K562 (cell line): ENCODE data around the gene QPCT. TPM values are rescaled to one million over a fixed set of nuclear protein-coding genes. Genes with fewer than 3 reads are reported as not detected.

Experiments
- ATAC-seq: fragments of 200-7000 bp; cut with Tn5 transposase; 3 replicates; pipeline ENCODE4 v1.9.1; 2020; ENCODE audit warnings: moderate library complexity
- BruUV-seq: library from RNA; stranded (reverse); fragments of 400-500 nt; replicated peaks from 2 replicates; lab custom pipeline; 2021; lab: Mats Ljungman, UMichigan
- CTCF ChIA-PET: fragments of 300-600 bp; formaldehyde crosslinking; extraction: SDS; loops from one replicate; lab custom pipeline; 2021; ENCODE audit warnings: low intra/inter-chr PET ratio; lab: Yijun Ruan, JAX
- POLR2A ChIA-PET: fragments of 300-600, 350-650 bp; sonication (Branson Sonifier 250); formaldehyde crosslinking; extraction: SDS; loops from one replicate; lab custom pipeline; 2021; ENCODE audit warnings: antibody characterized with exemption, inconsistent platforms; lab: Yijun Ruan, JAX
- DNase-seq, 4 experiments: peaks; one replicate each; pipeline versions ENCODE4 v3.0.0 to v3.0.0-alpha.2; 2011 to 2018; ENCODE audit warnings: low spot score in 3 of 4, mixed read lengths in 3 of 4; ENCODE audit errors: extremely low read depth in 1 of 4
- FAIRE-seq: peaks from 2 replicates; lab custom pipeline; 2011; peaks lifted over from hg19 to GRCh38; lab: Jason Lieb, UNC
- H2AFZ ChIP-seq: 2 replicates; pipeline ENCODE4 v1.6.0; 2011; ENCODE audit warnings: low read depth, low read length, control low read depth, inconsistent platforms
- H3K27ac ChIP-seq: fragments of 200-600 bp; 3 replicates; pipeline ENCODE4 v1.8.0; 2011; ENCODE audit warnings: low read depth, mild to moderate bottlenecking, control low read depth, inconsistent platforms, low read length, moderate library complexity, mixed read lengths; ENCODE audit errors: extremely low read depth
- H3K27me3 ChIP-seq, 2 experiments: fragments of 300-600 bp in 1 of 2; 2 replicates in 1 of 2; 3 replicates in 1 of 2; pipeline versions ENCODE4 v1.6.0 to v1.8.0; 2011; ENCODE audit warnings: inconsistent platforms in 2 of 2, low read length in 2 of 2, mild to moderate bottlenecking in 1 of 2, mixed read lengths in 1 of 2, moderate library complexity in 1 of 2; ENCODE audit not compliant: control insufficient read depth in 2 of 2, insufficient read depth in 2 of 2
- H3K36me3 ChIP-seq: fragments of 300-600 bp; 3 replicates; pipeline ENCODE4 v1.8.0; 2011; ENCODE audit warnings: mild to moderate bottlenecking, low read length, inconsistent platforms; ENCODE audit not compliant: control insufficient read depth, insufficient read depth
- H3K4me1 ChIP-seq, 2 experiments: fragments of 200-600 bp in 1 of 2; replicated peaks in 1 of 2; 2 replicates in 1 of 2; 3 replicates in 1 of 2; pipeline versions ENCODE4 v1.5.1 to v1.8.0; 2011; ENCODE audit warnings: inconsistent platforms in 2 of 2, low read length in 2 of 2, mild to moderate bottlenecking in 1 of 2, mixed read lengths in 1 of 2, moderate library complexity in 1 of 2; ENCODE audit not compliant: control insufficient read depth in 2 of 2, insufficient read depth in 2 of 2
- H3K4me2 ChIP-seq: 2 replicates; pipeline ENCODE4 v1.6.1; 2011; ENCODE audit warnings: low read length, control low read depth, inconsistent platforms, mixed read lengths; ENCODE audit not compliant: insufficient read depth
- H3K4me3 ChIP-seq: fragments of 200-600 bp; sonication (generic), shearing (Covaris generic); 2 replicates; pipeline ENCODE4 v1.5.1; 2016; ENCODE audit warnings: control low read depth, inconsistent platforms
- H3K79me2 ChIP-seq: fragments of 200-600 bp; 3 replicates; pipeline ENCODE4 v1.8.0; 2011; ENCODE audit warnings: low read length, inconsistent platforms; ENCODE audit not compliant: control insufficient read depth, insufficient read depth
- H3K9ac ChIP-seq, 2 experiments: 2 replicates each; pipeline versions ENCODE4 v1.6.0 to v1.6.1; 2011; ENCODE audit warnings: low read depth in 2 of 2, low read length in 2 of 2, control low read depth in 1 of 2, inconsistent platforms in 1 of 2, mild to moderate bottlenecking in 1 of 2, mixed read lengths in 1 of 2; ENCODE audit not compliant: insufficient read depth in 1 of 2
- H3K9me1 ChIP-seq: one replicate; pipeline ENCODE4 v1.6.0; 2011; ENCODE audit warnings: inconsistent platforms, mild to moderate bottlenecking, low read length, moderate library complexity; ENCODE audit not compliant: control insufficient read depth, insufficient read depth
- H3K9me3 ChIP-seq: replicated peaks from 2 replicates; pipeline ENCODE4 v1.5.1; 2011; ENCODE audit warnings: low read depth, low read length, inconsistent platforms; ENCODE audit not compliant: control insufficient read depth, insufficient read depth
- H4K20me1 ChIP-seq: replicated peaks from 2 replicates; pipeline ENCODE4 v1.6.1; 2011; ENCODE audit warnings: low read length, inconsistent platforms, mixed read lengths; ENCODE audit not compliant: control insufficient read depth, insufficient read depth
- BDP1 ChIP-seq: IDR thresholded peaks from 3 replicates; pipeline ENCODE4 v1.6.1; 2011; ENCODE audit not compliant: insufficient read length, insufficient read depth
- CREB3 ChIP-seq: fragments of 450-650 bp; conservative IDR thresholded peaks from 2 replicates; pipeline ENCODE4 v1.6.1; 2016; ENCODE audit warnings: missing genetic modification characterization, low read depth, mild to moderate bottlenecking, missing compliant biosample characterization, moderate library complexity
- HIVEP1 ChIP-seq: fragments of 250-450 bp; sonication (Bioruptor Pico); IDR thresholded peaks from 2 replicates; pipeline ENCODE4 v1.4.0; 2020; ENCODE audit warnings: mild to moderate bottlenecking
- IFI16 ChIP-seq: fragments of 250-450 bp; sonication (Bioruptor Pico); IDR thresholded peaks from 2 replicates; pipeline ENCODE4 v2.1.2; 2022; ENCODE audit warnings: mild to moderate bottlenecking, inconsistent platforms
- RERE ChIP-seq: sonication (generic); formaldehyde crosslinking; IDR thresholded peaks from 2 replicates; pipeline ENCODE4 v1.8.0; 2023; ENCODE audit warnings: missing genetic modification reagents, mild to moderate bottlenecking, borderline replicate concordance
- SRSF3 ChIP-seq: fragments of 200-400 bp; formaldehyde crosslinking; IDR thresholded peaks from 2 replicates; pipeline ENCODE4 v1.6.1; 2016; ENCODE audit warnings: mild to moderate bottlenecking, low read length, moderate library complexity; ENCODE audit not compliant: insufficient read depth
- TAF15 ChIP-seq: fragments of 200-400 bp; formaldehyde crosslinking; IDR thresholded peaks from 2 replicates; pipeline ENCODE4 v1.6.1; 2017; ENCODE audit warnings: mild to moderate bottlenecking, low read depth, low read length, moderate library complexity
- TCF7 ChIP-seq: sonication (generic); IDR thresholded peaks from 2 replicates; pipeline ENCODE4 v1.6.1; 2016; ENCODE audit warnings: antibody characterized with exemption, borderline replicate concordance
- THRAP3 ChIP-seq: fragments of 450-650 bp; IDR thresholded peaks from 2 replicates; pipeline ENCODE4 v1.6.1; 2016; ENCODE audit warnings: mild to moderate bottlenecking, inconsistent platforms, borderline replicate concordance
- USF1 ChIP-seq: sonication (generic); formaldehyde crosslinking; IDR thresholded peaks from 2 replicates; pipeline ENCODE4 v1.9.0; 2022; ENCODE audit warnings: mild to moderate bottlenecking, missing genetic modification reagents
- ZBTB49 ChIP-seq: sonication (generic); formaldehyde crosslinking; IDR thresholded peaks from 2 replicates; pipeline ENCODE4 v1.8.0; 2022; ENCODE audit warnings: missing genetic modification reagents, mild to moderate bottlenecking, borderline replicate concordance
- WGBS: fragments of 100-300 bp; shearing (Covaris generic); methylation state at CpG from one replicate; pipeline ENCODE4 v1.1.6; 2016; ENCODE audit warnings: low coverage, mixed read lengths; ENCODE audit not compliant: insufficient coverage; ENCODE audit errors: missing lambda C conversion rate; 5-methylcytosine and 5-hydroxymethylcytosine counted together
- in situ Hi-C: fragments of 300-500 bp; cut with MboI; formaldehyde crosslinking; loops from 4 replicates; pipeline ENCODE4 v1.15.0; 2018; ENCODE audit warnings: inconsistent platforms, mixed read lengths
- intact Hi-C: fragments of 100-400 bp; cut with micrococcal nuclease; formaldehyde crosslinking; loops from 2 replicates; pipeline ENCODE4 v1.14.2; 2022
- polyA plus RNA-seq, 8 experiments: library from polyadenylated mRNA; depleted of rRNA in 4 of 8; stranded (reverse) in 5 of 8; unstranded in 3 of 8; fragments of >200 nt; fragmentation: Nextera tagmentation in 2 of 8; fragmentation: Illumina TruSeq in 1 of 8; extraction: Ambion mirVana in 2 of 8; extraction: Trizol in 1 of 8; gene quantifications; 2 replicates each; pipeline versions ENCODE4 v1.2.1 to v1.2.3, GENCODE V29; 2011 to 2014; ENCODE audit warnings: inconsistent platforms in 1 of 8, missing spikeins in 1 of 8
- total RNA-seq, 7 experiments: library from RNA; depleted of rRNA in 6 of 7; stranded (reverse); fragments of >200 nt in 6 of 7; fragmentation: Illumina TruSeq in 2 of 7; extraction: Trizol in 2 of 7; gene quantifications; 2 replicates each; pipeline versions ENCODE4 v1.2.1 to v1.2.3, GENCODE V29; 2011 to 2021; ENCODE audit warnings: low replicate concordance in 1 of 7

Gene QPCT
- total and polyA plus RNA-seq, 9 of the 15 experiments (the other 6 are each of a cell fraction or from before 2014, with no cell fraction given), result 0.07 TPM; not detected in 8

- FAIRE-seq (no peak), DNase-seq (no peak), ATAC-seq (no peak)
- H3K9me1 ChIP-seq, result no peaks in the 10 kb centered on the region
- no peak overlapping the region for H2AFZ ChIP-seq
- peaks cover 29% of the 10 kb centered on the region for H3K79me2 ChIP-seq
- H3K36me3 ChIP-seq, result peaks cover 9% of the 10 kb centered on the region; the same call in 2 of the 3 replicates
- intact Hi-C loops (no loop called here), in situ Hi-C loops (no loop called here)
- H3K9me3 ChIP-seq, result no peaks in the 10 kb centered on the region
- H3K27ac ChIP-seq, result no peak overlapping the region
- BruUV-seq, result no TSS peak
- WGBS, result 82% methylated on average over 12 of the region's 12 CpGs
- peaks cover 7 to 14% of the 10 kb centered on the region in 2 experiments; a peak in 4 of 5 replicates for H3K4me1 ChIP-seq
- H3K4me2 ChIP-seq, result no peak overlapping the region
- ChIA-PET POLR2A (interaction anchor here (0.6 to 1.3 kb wide), 2 partner anchors 8 to 364 kb away, joined by 3 read pairs; no protein-coding TSS in a partner anchor), CTCF (no interaction called here)
- H3K27me3 ChIP-seq, result no peaks in the 10 kb centered on the region
- H3K9ac ChIP-seq, result no peak overlapping the region
- H3K4me3 ChIP-seq, result no peak overlapping the region
- no peaks in the 10 kb centered on the region for H4K20me1 ChIP-seq
- TF ChIP-seq RERE (CRISPR knock-in tag), result no peak
- TF ChIP-seq HIVEP1 (CRISPR knock-in tag), result no peak
- no peak for TF ChIP-seq TCF7
- TF ChIP-seq BDP1, result no peak
- no peak for TF ChIP-seq CREB3 (tag)
- TF ChIP-seq THRAP3, result no peak
- no peak for TF ChIP-seq SRSF3
- TF ChIP-seq USF1, result no peak
- TF ChIP-seq IFI16 (CRISPR knock-in tag), result no peak
- TF ChIP-seq ZBTB49 (CRISPR knock-in tag), result no peak
- no peak for TF ChIP-seq TAF15
Observed at GRCh38 chr2:37319754-37320609, 24.4 kb upstream of the QPCT start.
